ENCODE results near the gene NEK4. TPM values are rescaled to one million over a fixed set of nuclear protein-coding genes. Genes with fewer than 3 reads are reported as not detected.

The NEK4 gene
- total and polyA plus RNA-seq, 2 of the 13 experiments (the other 11 are each of a cell fraction or from before 2014, with no cell fraction given) = 16.5 to 38.0 TPM

- TF ChIP-seq ZNF687 (CRISPR knock-in tag; IDR thresholded peaks at IDR 0.05) (no peak; the same call in 1 of the 2 replicates), NFE2L1 (CRISPR knock-in tag; IDR thresholded peaks at IDR 0.05; ENCODE audit: borderline replicate concordance) (no peak), CREB1 (IDR thresholded peaks at IDR 0.05) (no peak), CREB1 (CRISPR knock-in tag; IDR thresholded peaks at IDR 0.05) (no peak), ZNF547 (CRISPR knock-in tag; IDR thresholded peaks at IDR 0.05) (no peak), NR2F1 (CRISPR knock-in tag; IDR thresholded peaks at IDR 0.05) (no peak), ZNF569 (CRISPR knock-in tag; IDR thresholded peaks at IDR 0.05; ENCODE audit: borderline replicate concordance) (0 out of 2 replicates have a peak, but pooled peaks have one; percentile 19), ZNF646 (CRISPR knock-in tag; IDR thresholded peaks at IDR 0.05) (no peak), ZNF580 (CRISPR knock-in tag; IDR thresholded peaks at IDR 0.05; ENCODE audit: borderline replicate concordance, low read depth) (peak; percentile 21; the same call in 1 of the 2 replicates), HOXD1 (CRISPR knock-in tag; IDR thresholded peaks at IDR 0.05) (0 out of 2 replicates have a peak, but pooled peaks have one; percentile 1), ELF3 (CRISPR knock-in tag; IDR thresholded peaks at IDR 0.05) (peak; percentile 62; the same call in 1 of the 2 replicates), SIX1 (CRISPR knock-in tag; IDR thresholded peaks at IDR 0.05; ENCODE audit: borderline replicate concordance) (no peak), NFKBIZ (CRISPR knock-in tag; IDR thresholded peaks at IDR 0.05) (no peak), ATF3 (CRISPR knock-in tag; IDR thresholded peaks at IDR 0.05) (no peak), ZNF816 (CRISPR knock-in tag; IDR thresholded peaks at IDR 0.05; ENCODE audit: borderline replicate concordance) (no peak)
- TF ChIP-seq, protein P1, sequence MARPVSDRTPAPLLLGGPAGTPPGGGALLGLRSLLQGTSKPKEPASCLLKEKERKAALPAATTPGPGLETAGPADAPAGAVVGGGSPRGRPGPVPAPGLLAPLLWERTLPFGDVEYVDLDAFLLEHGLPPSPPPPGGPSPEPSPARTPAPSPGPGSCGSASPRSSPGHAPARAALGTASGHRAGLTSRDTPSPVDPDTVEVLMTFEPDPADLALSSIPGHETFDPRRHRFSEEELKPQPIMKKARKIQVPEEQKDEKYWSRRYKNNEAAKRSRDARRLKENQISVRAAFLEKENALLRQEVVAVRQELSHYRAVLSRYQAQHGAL (CRISPR knock-in tag; IDR thresholded peaks at IDR 0.05; ENCODE audit: not compliant biosample characterization) = no peak
Measured at GRCh38 chr3:52793702-52794611, 23.2 kb upstream of the NEK4 start (continued).

Measured in HepG2 (cell line).